NCI-H187 treated with DMSO at 0.1 percent for 48 hours (cell line): ENCODE data around the gene SFRP4.
"Not testable (repeated sequence)": the region's sequence is repeated elsewhere in the genome, so short reads cannot be mapped to it uniquely, and the experiment has no call there.

Experiments
- DNase-seq: peaks from one replicate; lab custom pipeline; 2025; lab: John Stamatoyannopoulos, UW

The SFRP4 gene

DNA sequence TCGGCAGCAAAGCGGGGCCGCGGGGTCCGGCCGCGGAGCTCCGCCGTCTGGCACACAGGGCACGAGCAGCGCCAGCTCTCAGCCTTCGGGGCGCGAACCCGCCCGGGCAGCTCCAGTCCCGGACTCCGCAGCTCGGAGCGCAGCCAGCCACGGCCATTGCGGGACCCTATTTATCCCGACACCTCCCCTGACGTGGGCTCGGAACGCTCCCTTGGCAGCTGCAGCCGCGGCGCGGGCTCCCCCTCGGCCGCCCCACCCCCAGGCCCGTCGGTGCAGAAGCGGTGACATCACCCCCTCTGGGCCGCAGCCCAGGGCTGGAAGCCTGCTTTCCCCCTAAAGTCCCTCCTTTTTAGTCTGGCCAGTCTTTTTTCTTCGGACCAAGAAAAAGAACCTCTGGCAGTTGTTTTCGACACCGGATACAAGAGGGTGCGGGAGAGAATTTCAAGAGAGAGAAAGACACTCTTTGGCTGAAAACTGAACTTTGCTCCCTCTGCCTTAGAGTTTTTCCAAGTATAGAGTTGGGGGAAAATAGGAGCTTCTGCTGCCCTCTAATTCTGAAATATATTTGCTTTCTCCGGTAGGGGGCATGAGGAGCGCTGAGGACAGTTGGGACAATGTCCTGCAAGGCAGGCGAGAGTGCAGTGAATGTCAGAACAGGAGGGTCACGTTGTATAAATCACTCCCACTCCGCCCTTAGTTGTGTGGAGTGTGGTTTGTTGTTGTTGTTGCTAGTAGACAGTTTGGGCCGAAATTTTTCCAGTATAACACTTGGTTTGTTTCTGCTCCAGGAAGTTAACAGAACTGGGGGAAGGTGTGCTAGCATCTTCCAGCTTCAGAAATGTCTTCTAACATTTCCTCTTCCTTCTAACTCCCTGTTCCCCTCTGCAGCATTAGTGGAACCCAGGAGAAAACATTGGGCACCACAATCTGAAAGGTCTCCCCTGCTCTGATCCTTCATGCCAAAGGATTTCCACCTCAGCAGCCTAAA, at the start of gene SFRP4:
Gene SFRP4 (minus strand): TSS at position 145 of the 988 bp plus-strand sequence. CDS start 280 bp downstream, outside the sequence.
- no peak for DNase-seq

DNA sequence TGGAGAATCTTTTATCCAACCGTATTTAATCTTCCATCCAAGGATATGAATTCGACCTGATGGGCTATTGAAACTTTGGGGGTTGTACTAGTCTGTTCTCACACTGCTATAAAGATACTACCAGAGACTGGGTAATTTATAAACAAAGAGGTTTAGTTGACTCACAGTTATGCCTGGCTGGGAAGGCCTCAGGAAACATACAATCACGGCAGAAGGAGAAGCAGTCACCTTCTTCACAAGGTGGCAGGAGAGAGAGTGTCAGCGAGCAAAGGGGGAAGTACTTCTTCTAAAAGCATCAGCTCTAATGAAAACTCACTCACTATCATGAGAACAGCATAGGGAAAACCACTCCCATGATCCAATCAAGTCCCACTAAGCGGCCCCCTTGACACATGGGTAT, 47.6 kb upstream of the SFRP4 start:
- no peak for DNase-seq

DNA sequence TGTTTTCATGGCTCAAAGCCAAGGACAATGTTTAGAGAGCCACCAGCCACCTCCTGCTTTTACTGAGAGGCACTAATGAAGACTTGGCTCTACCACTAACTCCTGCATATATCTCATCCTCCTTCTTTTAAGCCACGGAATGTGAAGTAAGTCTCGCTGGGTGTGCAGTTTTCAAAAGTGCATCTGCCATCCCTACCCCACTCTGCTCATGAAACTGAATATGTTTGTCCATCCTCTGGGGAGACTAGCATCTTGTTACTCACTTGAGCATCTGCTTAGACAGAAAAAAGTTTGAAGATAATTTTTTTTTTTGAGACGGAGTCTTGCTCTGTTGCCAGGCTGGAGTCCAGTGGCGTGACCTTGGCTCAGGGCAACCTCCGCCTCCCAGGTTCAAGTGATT, 44.6 kb upstream of the SFRP4 start:
- no peak for DNase-seq

DNA sequence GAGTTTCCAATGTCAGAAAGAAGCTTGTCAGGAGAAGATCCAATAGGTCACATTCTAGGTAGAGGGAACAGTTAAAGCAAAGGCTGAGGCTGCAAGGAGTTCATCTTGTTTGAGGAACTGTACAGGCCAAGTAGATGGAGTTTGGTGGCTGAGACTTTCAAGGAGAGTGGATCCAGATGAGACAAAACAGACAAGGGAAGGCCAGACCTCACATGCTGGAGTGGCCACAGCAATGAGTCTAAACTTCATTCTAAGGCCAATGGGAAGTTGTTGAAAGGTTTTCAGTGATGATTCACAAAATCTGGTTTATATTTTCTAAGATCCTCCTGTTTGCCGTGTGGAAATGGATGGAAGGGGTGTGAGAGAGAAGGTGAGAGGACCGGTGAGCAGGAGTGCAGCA, 43.9 kb upstream of the SFRP4 start:
- DNase-seq = no peak

DNA sequence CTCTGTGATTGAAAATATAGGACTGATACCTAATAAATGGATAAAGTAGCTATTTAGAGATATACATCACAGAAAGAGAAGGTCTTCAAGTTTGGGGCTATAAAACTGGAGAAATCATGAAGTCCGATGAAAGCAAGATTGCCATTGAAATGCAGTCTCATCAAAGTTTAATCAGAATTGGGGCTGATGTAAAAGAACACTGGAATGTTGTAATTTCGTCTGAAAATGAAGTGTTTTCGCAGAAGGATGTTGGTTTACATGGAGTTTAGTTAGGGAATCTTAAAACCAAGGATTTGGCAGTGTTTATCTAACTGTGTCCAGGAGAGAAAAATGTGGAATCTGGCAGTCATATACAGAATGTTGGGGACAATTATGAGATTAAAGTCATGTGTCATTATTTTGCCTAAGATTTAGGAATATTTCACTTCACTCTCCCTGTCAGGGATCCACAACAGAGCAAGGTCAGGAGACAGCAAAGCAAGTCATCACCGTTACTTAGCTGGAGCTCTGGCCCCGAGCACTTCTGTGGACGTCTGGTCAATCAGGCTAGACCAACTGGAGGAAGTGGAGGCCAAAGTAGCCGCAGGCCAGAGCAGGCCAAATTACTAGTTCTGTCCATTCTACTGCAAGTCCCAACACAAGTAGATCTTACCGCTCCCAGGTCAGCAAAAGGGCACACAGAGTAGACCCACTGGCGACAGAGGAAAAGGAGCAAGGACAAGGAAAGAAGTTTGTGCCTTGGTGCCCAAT, 40.8 kb upstream of the SFRP4 start:
- DNase-seq = no peak

DNA sequence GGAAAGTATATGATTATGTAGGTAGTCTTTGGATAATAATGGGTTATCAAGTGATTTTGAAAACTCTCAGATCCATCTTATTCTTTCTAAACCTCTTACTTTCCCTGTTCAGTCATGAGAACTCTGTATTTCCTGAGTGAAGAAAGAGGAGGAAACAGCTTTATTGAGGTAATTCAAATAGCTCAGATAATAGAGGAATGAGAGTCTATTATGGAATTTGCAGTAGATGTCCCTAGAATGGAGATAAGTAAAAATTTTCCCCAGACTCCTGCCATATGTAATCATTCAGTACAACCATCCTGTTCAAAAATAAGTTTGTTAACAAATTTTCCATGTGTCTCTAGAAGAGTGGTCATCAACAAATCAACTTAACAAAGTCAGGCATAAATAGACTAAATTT, 40.2 kb upstream of the SFRP4 start:
- DNase-seq = no peak

DNA sequence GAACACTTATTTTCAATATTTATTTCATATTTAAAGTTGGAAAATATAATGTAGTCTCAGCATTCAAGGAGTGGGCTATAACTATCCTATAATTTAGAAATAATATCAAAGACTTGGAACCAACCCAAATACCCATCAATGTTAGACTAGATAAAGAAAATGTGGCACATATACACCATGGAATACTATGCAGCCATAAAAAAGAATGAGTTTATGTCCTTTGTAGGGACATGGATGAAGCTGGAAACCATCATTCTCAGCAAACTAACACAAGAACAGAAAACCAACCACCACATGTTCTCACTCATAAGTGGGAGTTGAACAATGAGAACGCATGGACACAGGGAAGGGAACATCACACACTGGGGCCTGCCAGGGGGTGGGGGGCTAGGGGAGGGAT, 37.6 kb upstream of the SFRP4 start:
- not testable (repeated sequence) for DNase-seq

DNA sequence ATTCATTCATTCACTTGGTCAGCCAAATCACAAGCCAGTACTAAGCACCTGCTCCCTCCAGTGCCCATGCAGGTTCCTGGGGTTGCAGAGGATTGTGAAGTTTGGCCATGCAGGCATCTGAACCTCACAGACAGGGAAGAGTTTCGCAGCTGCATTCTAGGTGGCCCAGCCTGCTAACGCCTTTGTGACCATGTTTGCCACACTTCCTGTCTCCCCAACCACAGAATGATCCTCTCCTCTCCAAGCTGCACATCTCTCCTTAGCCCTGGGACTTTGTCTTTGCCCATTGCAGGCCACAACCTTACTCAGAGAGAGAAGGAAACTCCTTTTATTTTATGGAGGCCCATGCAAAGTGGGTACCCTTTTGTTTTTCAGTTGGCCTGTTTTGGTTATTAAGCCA, 35.6 kb upstream of the SFRP4 start:
- DNase-seq = no peak

DNA sequence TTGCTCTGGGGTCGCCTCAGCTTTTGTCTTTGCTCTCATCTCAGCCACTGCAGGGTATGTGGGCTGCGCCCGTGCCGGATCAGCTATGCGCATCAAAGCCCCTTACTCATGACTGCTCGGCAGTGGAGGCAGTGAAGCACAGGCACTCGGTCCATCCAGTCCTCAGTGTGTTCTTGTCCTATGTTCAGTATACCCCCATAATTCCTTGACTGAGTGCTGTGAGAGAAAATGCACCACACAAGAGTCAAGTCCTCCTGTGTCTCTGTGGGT, 31.3 kb upstream of the SFRP4 start:
- no peak for DNase-seq

DNA sequence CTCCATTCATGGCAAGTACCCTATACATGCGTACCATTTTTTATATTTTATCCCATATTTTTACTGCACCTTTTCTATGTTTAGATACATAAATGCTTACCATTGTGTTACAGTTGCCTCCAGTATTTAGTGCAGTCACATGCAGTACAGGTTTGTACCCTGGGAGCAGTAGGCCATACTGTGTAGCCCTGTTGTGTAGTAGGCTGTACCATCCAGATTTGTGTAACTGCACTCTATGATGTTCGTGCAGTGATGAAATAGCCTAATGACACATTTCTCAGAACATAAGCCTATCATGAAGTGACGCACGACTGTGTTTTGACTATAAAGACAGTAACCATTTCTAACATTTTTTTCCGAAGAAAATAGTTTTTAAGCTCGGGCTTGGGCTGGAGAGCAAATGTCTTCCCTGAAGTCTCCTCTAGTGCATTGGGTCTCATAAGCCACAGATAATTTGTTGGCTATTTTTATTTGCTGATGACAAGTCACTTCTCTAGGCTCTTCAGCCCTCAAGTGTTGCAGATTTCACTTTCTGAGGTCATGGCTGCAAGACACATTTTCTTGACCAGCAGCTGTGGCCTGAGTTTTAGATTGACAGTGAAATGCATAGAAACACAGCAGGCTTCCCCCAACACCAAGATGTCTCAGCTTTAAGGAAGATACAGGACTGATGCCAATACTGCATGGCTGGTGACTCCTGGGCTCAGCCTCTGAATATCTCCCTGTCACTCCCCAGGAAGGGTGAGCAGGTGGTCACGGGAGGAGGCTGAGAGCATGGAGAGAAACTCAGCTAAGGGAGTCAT, 30.7 kb upstream of the SFRP4 start:
- no peak for DNase-seq

DNA sequence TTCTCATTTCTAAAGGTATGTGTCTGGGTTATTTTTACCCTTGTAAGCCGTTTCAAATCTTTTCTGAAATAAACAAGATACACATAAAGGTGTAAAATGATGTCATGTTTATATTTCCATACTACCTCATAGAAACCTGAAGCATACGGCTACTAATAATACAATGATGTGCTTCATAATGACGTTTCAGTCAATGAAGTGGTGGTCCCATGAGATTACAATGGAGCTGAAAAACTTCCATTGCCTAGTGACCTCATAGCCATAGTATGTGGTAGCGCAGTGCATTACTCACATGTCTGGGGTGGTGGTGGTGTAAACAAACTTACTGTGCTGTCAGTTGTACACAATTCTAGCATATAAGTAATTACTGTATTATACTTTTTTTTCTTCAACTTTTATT, 28.7 kb upstream of the SFRP4 start:
- DNase-seq = no peak

DNA sequence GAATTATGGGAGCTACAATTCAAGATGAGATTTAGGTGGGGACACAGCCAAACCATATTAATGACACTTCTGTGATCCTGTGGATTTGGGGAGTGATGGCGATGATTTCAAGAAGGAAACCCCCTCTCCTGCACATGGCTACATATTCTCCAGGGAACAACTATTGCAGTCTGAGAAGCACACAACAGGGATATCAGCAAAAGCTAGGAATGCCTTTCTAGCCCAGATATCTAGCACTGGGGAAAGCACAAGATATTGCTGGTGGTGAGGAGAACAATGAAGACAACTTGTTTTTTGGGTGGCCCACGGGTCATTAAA, 28.1 kb upstream of the SFRP4 start:
- DNase-seq = no peak

DNA sequence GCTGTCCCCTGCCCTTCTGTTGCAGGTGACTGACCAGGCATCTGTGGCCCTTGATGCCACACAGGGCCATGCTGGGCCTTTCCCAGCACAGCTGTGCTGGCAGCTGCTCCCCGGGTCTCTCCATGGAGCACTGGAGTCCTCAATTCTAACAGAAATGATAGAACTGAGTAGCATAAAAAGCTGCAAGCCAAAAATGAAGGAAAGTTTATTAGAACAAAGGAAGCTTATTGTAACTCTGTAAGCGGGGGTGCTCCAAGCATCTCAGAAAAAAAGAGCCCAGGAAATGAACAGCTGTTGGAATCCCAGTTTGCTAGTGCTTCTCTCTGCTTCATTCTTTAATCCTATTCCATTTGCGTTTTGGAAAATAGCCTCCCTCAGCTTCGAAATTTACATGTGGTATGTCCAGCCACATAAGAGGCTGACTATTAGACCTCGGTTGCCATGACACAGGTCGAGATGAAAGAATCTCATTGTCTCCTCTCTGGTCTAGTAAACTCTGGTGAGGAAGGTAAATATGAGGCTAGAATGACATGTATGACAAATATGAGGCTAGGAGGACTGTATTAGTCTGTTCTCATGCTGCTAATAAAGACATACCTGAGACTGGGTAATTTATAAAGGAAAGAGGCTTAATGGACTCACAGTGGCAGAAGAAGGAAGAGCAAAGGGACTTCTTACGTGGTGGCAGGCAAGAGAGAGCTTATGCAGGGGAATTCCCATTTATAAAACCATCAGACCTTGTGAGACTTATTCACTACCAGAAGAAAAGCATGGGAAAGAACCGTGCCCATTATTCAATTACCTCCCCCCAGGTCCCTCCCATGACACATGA, 27.5 kb upstream of the SFRP4 start:
- DNase-seq = no peak

DNA sequence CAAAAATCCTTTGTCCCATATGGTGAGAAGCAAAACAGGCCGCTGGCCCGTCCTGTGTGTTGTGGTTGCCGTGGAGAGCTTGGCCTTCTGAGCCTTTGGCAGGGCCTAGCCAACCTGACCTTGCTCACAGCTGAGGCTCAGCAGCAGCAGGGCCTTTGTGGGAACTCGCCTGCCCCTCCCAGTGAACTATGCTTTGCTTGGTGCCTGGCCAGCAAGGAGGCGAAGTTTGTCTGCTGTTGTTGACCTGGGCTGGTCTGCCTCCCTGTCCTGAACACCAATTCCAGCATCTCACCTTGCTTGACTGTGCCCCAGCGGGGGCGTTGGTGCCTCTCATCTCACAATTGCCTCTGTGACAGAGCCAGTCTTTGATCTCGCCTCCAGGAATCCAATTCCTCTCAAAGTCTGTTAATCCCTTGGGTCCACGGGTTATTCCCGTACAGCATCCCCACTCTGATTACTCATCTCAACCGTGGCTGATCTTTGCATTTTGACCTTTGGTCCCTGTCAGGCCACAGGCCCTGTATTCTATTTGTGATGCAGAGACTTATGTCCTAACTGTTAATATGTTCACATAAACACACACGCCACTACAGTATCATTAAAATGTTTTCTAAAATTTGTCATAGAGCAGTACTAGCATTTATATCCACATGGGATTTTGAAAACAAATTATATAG, 26.5 kb upstream of the SFRP4 start:
- DNase-seq = no peak

DNA sequence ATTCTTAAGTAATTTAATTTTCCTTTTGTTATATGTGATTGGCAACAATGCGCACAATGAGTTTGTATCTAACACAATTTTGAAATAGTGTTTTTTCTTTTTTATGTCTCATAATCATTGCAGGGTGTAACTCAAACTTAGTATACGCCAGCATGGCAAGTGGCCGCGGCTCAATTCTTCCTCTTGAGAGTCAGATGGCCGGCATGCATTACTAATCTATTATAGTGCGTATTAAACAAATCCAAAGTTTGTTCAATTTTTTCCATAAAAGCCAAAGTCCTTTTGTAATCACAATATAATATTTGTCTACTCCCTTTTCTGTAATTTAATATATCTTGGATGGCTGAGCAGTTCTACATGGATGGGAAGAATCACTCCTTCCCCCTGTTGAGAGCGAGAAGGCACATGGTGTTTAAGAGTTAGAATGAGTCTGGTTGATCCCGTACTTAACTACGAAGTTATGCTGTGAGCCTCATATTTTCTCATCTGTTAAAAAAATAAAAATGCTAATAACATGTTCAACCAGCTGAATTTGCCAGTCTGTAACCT, 16.5 kb upstream of the SFRP4 start:
- DNase-seq = no peak

DNA sequence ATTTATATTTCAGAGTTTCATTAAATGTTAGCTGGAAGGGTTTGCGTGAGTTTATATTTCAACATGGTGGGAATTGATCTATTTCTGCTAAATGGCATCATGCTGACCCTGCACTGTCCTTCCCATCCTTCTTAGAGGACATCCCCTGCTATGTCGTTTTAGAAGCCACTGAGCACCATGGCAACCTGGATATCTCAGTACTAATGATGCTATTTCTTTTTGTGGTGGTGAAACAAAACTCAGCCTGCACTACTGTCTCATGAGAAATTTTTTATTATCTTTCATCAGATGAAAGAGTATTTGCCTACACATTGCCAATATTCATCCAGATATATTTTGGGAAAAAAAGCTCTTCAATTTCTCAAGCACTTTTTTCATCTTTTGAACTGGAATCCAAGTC, 15.9 kb upstream of the SFRP4 start:
- no peak for DNase-seq

DNA sequence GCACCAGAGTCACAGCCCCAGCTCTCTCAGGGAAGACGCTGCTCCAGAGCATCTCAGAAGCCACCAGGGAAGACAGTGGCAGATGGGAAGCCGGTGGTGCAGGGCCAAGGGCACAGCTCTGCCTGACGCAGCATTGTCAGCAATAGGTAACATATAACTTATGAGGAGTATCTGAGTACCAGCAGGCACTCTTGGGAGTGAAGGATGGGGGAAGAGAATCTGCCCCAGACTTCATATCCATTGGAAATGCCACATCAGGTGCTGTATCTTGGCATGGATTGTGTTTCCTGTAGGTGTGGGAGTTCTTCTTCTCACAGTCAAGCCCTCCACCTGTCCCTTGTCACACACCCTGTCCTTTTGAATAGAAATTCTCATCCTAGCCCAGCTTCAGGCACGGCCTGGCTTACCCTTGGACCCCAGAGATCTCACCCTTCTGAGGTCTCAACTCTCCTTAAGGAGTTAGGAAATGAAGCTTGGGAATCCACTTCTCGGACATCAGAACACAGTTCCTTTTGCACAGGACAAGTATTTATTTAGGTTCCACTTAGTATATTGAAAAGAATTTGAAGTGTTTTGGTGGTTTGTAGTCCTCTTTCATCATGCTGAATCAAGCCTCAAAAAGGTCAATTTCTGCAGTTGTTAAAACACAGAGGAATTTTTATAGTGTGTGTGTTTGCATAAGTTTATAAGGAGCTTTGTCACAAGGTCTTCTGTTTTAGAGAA, 13.8 kb upstream of the SFRP4 start:
- no peak for DNase-seq

DNA sequence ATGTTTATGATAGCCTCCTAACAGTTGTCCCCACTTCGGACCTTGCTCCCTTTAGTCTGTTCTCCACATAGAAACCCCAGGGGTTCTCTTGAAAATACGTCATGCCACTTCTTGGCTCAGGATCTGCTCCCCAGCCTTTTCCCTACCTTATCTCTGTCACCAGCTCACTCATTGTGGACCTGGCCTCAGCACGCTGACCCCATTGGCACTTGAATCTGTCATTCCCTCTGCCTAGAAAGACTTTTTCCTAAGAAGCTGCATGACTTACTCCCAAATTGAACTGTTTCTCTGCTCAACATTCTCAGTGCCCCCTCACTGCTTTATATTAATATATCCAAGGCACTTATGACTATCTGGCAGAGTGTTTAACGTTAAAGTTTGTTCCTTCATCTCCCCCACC, 12.3 kb upstream of the SFRP4 start:
- no peak for DNase-seq

DNA sequence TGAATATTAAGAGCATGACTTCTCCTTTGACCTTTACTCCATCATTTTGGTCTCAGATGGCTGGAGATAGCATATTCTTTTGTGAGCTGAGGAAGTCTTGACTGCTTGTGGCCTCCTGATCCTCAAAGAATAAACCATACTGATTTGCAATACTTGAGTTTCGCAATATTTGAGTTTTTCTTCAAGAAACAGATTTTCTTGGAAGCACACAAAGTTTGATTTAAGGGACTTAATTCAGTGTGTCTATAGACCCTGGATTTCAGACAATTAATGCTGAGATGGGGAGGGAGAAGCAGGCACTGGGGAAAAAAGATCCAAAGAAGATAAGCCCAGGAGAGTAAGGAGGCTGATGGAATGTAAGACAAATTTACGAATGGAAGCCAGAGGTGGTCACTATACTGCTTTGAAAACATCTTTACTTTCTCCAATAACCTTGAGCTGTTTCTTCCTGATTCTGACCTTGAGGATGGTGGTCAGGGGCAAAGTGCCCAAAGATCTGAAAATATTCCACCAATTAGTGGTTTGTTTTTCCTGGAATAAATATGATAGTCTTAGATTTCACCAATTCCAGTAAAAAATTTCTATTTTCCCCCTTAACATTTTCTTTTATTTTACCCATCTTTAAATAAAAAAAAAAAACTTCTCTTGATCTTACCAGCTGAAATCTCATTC, 11.3 kb upstream of the SFRP4 start:
- DNase-seq = no peak

DNA sequence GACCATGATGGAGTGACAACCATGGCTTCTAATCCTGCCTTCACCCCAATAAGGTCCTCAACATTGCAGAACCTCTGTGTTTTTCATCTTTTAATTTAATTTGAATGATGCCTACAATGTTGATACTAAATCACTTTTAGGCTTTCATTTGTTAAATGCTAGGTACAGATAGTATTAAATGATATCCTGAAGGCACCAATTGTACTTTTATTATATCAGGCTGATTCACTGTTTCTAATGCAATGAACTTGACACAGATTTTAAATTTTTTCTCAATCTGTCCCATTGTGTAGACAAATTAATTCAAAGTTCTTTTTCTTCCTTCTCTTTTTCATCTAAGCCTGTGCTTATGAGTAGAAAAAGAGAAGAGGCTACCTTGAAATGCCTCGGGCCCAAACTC, 9.0 kb upstream of the SFRP4 start:
- no peak for DNase-seq
